Tibial nerve (tissue), 3 donors: ENCODE results near the gene ADGRB3.

Source experiments
- POLR2A ChIP-seq, 2 donors: fragments of 450-650 bp; IDR thresholded peaks; one replicate each; pipeline ENCODE4 v1.6.1; 2017; ENCODE audit warnings: antibody characterized with exemption in 2 of 2, mild to moderate bottlenecking in 2 of 2, moderate library complexity in 2 of 2
- TF ChIP-seq, protein P1 (sequence below), 5 experiments: fragments of 200-600 bp in 3 of 5; fragments of 450-650 bp in 2 of 5; sonication (generic) in 3 of 5; IDR thresholded peaks; one replicate each; pipeline ENCODE4 v1.5.1; 2016 to 2019; ENCODE audit warnings: antibody characterized with exemption in 5 of 5, mild to moderate bottlenecking in 3 of 5, moderate library complexity in 2 of 5

GRCh38 chr6:68635706-68636513 lies 828 bp downstream of the ADGRB3 start:
- TF ChIP-seq, protein P1, sequence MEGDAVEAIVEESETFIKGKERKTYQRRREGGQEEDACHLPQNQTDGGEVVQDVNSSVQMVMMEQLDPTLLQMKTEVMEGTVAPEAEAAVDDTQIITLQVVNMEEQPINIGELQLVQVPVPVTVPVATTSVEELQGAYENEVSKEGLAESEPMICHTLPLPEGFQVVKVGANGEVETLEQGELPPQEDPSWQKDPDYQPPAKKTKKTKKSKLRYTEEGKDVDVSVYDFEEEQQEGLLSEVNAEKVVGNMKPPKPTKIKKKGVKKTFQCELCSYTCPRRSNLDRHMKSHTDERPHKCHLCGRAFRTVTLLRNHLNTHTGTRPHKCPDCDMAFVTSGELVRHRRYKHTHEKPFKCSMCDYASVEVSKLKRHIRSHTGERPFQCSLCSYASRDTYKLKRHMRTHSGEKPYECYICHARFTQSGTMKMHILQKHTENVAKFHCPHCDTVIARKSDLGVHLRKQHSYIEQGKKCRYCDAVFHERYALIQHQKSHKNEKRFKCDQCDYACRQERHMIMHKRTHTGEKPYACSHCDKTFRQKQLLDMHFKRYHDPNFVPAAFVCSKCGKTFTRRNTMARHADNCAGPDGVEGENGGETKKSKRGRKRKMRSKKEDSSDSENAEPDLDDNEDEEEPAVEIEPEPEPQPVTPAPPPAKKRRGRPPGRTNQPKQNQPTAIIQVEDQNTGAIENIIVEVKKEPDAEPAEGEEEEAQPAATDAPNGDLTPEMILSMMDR (IDR thresholded peaks at IDR 0.05), result no peak
- TF ChIP-seq POLR2A (IDR thresholded peaks at IDR 0.05), result no peak
